Measurements from ENCODE around the gene TIRAP. TPM values are rescaled to one million over a fixed set of nuclear protein-coding genes. Genes with fewer than 3 reads are reported as not detected.
A peak's percentile ranks its signal among the peaks of the same experiment; 100 is the strongest.
"Not testable (repeated sequence)": the region's sequence is repeated elsewhere in the genome, so short reads cannot be mapped to it uniquely, and the experiment has no call there.

TIRAP gene
- 3.0 TPM for total RNA-seq

DNA sequence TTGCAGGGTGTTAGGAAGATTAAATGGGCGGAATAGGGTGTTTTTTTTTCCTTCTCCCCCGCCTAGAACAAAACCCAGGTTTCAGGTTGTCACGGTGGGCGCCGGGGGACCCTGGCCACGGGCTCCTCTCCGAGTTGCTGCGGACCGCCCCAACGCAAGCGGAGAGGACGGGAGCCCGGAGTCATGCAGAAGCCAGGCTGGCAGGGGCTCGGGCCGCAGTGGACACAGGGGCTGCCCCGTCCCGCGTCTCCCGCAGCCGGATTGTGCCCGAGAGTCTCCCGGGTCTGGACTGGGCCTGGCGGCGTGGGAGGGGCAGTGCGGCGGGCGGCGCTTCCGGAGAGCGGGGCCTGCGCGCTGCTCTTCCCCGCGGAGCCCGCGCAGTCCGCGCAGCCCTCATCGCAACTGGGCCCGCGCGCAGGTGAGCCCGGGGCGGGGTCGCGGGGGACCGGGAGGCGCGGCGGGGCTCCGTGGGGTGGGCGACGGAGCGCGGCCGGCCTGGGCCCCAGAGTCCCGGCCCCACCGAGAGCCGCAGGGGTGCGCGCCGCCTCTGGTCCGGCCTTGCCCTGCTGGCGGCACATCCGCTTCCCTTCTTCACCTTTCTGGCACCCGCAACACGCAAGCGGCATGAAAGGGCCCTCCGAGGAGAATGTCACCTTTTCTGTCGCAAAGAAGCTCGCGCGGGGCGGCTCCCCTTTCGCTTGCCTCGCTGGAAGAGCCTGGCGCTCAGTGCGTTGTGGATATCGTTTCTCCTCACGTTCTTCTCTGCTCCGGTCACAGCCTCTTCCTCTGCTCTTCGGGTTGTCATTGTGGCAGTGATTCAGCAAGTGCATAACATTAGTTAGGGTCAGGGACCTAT, at the start of gene TIRAP:
Gene TIRAP (plus strand): TSS at position 358 of the 856 bp plus-strand sequence. CDS start 7,802 bp downstream, outside the sequence.
- DNase-seq: peak; percentile 30

- DNase-seq: no peak
Observed at GRCh38 chr11:126233391-126233790, 49.5 kb upstream of the TIRAP start.

DNA sequence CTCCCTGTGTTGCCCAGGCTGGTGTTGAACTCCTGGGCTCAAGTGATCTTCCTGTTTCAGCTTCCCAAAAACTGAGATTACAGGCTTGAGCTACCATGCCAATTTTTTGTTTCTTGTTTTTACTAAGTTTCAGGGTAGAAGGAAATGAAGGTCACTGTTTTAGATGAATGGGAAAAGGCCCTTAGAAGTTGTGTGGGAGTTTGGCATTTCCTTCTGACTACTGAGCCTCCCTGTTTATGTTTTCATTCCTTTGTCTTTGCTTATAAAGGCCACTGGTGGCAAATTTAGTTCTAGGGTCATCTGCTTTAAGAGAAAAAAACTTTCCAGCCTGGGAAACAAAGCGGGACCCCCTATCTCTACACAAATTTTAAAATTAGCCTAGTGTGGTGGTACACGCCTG, 36.3 kb upstream of the TIRAP start:
- no peak for DNase-seq

DNA sequence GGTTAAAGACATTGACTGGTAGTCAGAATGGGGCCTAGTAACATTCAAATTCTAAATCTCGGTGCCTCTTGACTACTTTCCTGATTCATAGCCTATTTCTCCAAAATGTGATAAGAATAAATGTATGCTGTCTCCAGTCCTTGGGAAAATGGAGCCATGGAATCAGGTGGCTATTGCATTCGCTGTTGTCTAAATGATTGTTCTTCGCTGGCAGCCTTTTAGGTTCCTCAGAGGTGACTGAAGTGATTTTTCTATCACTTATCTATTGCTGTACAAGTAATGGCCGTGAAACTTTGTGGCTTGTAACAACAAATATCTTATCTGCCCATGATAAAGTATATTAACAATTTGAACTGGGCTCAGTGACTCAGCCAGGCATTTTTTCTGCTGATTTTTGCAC, 29.6 kb upstream of the TIRAP start:
- DNase-seq: no peak

DNA sequence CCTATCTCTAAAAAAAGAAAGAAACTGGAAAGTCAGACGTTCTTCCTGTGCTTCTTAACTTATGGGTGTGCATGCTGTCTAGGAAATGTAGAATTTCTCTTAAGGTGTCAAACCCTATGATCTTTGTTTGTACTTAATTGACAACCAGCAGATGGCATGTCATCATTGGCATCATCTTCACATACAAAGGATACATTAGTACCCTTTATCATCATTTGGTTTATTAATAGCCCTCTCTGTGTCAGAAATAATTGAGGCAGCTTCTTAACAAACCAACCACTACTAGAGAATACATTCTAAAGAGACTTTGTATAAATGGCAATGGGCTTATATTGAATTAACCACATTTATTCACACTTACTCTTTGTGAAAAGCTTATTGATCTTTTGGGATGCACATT, 28.1 kb upstream of the TIRAP start:
- no peak for DNase-seq

DNA sequence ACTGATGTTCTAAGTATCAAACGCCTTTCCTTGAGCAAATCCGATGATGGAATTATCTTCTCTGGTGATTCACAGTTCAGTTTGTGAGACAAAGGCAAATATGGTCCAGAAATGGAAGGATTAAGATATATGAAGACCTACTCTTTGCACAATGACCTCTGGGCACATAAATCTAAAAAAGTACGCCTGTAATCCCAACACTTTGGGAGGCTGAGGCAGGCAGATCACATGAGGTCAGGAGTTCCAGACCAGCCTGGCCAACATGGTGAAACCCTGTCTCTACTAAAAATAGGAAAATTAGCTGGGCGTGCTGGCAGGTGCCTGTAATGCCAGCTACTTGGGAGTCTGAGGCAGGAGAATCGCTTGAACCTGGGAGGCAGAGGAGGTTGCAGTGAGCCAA, 27.4 kb upstream of the TIRAP start:
- not testable (repeated sequence) for DNase-seq

- DNase-seq: no peak
Observed at GRCh38 chr11:126256216-126256615, 26.7 kb upstream of the TIRAP start.

DNA sequence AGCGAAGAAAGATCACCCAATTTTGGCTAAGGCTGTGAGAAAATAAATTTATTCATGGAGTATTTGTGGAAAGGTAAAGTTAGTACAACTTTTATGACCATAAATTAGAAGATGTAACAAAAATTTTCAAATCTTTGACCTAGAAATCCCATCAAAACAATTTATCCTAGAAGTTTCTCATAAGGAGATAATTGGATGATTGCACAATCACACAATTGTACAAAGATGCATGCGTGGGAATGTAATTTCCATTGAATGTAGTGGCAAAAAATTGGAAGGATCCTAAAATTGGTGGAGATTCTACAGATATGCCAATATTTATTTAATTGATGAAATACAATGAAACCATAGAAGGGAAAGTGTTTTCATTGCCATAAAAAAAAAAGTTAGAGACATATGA, 25.7 kb upstream of the TIRAP start:
- DNase-seq: no peak

DNA sequence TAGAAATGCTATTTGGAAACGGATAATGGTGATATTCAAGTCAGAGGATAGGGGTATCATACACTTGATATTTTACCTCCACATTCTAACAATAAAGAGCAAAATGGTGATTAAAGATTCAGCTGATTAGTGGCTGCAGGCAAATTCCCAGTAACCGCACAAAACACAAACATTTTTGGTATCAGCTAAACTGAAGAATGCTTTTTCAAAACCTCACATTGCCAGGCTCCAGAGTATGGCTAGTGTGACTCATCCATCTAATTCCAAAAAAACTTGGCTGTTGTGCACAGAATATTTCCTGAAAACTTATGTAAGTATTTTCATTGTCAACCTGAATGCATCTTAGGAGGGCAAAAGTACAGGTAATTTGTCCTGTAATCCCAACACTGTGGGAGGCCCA, 25.1 kb upstream of the TIRAP start:
- no peak for DNase-seq

DNA sequence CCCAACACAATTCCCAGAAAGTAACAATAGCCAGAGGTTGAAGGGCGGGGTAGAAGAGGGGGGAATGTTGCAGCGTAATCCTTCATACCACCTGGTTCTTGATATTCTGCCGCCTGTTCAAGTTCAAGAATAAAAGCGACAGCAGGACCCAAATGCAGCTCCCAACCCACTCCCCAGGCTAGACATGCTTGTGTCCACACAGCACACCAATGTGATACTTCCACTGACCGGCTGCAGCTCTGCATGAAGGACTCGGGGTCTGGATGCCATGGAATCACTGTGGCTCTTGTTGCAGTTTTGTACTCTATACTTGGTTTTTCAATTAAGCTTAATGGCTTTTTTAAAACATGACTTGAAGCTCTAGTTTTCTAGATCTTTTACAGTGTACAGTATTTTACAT, 20.7 kb upstream of the TIRAP start:
- no peak for DNase-seq

GRCh38 chr11:126263489-126263888, 19.4 kb upstream of the TIRAP start:
- DNase-seq: no peak

DNA sequence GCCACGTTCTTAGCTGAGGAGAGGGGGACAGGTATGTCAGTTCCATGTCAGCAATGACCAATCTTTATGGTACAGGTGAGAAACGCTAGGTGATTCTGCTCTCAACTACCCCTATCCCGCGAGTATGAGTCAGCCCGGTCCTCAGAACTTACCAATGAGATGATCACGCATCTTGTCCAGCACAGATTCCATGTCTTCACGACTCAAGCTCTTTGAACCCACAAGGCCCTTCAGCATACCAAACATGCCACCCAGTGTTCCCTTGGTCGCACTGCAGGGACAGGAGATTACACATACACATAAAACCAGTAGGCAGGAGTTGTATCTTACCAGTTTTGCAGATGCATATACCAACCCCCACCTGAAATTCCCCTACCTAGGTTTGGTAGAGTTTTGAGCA, 17.1 kb upstream of the TIRAP start:
- DNase-seq: no peak

DNA sequence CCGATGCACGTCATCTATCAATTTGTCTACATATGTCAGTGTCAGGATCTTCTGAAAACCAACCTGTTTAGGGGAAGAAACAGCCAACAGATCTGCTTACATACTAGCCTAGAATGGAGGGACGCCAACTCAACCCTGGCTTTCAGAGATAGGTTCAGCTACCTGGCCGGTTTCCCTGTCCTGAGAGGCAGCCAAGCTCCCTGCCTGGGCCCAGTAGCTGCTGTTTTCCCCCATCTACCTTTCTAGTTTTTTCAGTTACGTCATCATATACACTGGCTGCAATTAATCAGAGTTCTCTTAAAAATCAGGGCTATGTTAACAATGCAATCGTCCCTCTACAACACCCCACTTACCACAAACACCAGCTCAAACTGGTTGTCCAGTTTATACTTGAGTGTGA, 15.2 kb upstream of the TIRAP start:
- DNase-seq: no peak

DNA sequence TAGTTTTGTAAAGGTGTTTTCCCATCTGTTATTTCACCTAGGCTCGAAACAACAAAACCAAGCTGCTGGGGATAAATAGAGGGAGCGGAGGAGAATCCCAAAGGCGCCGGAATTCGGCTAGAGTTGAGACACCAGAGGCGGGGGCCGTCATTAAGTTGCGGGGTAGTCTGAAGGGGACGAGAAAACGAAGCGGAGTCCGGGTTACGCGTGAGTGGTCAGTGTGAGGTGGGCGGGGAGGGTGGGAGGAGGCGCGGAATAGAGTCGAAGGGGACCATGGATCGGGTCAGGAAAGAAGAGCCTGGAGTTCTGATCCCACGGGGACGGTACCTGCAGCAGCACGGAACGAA, 14.6 kb upstream of the TIRAP start:
- no peak for DNase-seq

DNA sequence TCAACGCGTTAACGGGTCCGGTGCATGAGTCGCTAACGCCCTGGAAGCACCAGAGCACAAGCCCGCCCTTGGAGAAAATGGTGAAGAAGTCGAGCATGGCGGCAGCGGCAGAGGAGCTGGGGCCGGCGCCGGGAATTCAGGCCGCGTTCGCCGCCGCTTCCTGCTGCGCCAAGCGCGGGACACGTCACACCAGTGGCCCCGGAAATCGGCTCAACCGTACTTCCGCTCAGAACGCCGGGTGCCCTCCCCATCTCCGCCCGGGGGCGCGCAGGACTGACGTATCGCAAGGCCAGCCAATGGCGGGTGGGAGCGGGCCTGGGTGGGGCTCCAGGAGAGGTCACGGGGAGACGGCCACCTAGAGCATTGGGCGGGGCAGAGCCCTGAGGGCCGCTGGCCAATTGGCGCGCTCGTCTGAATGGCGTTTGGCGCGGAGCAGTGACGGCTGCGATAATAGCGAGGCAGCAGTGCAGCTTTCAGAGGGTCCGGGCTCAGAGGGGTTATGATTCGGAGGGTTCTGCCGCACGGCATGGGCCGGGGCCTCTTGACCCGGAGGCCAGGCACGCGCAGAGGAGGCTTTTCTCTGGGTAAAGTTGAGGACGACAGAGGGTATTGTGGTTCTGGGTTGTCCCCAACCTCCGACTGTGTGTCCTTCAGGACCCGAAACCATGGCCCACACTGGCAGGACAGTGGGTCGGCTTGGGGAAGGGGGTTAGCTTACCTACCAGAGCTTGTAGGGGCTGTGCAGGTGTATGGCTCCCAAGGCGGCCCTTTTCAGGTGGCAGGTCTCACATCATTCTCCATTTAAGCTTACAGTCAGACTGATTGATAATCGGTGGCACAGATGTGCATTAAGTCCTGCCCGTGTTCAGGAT, 13.9 kb upstream of the TIRAP start, which contains the start of the genes FOXRED1 and SRPRA:
Gene FOXRED1 (plus strand): TSS at position 447 of the 872 bp plus-strand sequence. CDS start 53 bp downstream, at position 500.
Gene SRPRA (minus strand): TSS at position 188 of the 872 bp plus-strand sequence. CDS start 91 bp downstream, at position 97.
- DNase-seq: peak; percentile 99

- no peak for DNase-seq
Observed at GRCh38 chr11:126277322-126277721, 5.6 kb upstream of the TIRAP start.

- no peak for DNase-seq
Observed at GRCh38 chr11:126277780-126278179, 5.1 kb upstream of the TIRAP start.

GRCh38 chr11:126279191-126279590, 3.7 kb upstream of the TIRAP start:
- DNase-seq: no peak

- no peak for DNase-seq
Observed at GRCh38 chr11:126280595-126280994, 2.3 kb upstream of the TIRAP start.

DNA sequence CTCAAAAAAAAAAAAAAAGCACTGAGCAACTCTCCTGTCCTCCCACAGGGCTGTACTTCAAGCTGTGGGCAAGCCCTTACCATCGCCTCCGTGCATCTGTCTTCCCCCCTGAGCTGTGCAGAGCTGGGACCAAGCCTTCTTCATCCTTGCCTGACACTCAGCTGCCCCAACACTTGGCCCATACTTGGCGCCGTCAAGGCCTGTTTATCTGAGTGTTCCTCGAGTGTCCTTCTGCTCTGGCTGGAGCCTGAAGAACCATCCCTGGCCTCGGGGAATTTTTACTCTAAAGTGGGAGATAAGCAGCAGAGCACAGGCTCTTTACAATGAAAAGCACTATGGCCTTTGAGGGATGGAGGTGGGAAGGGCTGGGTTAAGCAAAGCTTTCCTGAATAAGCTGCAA, 1.6 kb upstream of the TIRAP start:
- DNase-seq: no peak

GRCh38 chr11:126281666-126282175, 1.2 kb upstream of the TIRAP start:
- no peak for DNase-seq

DNA sequence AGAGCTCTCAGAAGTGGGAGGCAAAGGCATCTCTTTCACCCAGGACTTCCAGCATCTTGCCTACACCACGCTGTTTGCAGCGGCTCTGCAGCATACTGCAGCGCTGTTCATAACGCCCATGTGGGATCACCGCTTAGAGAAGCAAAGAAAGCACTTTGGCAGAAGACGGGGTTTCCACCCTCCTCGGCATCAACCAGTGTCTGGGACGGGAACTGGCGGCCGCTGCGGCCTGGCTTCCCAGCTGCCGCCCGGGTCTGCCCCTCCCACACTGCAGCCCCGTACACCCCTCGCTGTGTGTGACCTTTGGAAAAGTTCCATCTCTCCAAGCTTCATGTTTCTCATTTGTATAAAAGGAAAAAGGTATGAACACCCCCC, 545 bp upstream of the TIRAP start:
- DNase-seq: peak; percentile 34

- DNase-seq: peak; percentile 49
Observed at GRCh38 chr11:126284829-126285228, 1.9 kb downstream of the TIRAP start.

Measured in occipital lobe (tissue), 2 donors.